Trophoblast cell (in vitro differentiated cells and primary cell): ENCODE results near the gene TEX22.

ENCODE experiments used
- DNase-seq, 2 donors: peaks; one replicate each; pipeline ENCODE4 v3.0.0-alpha.2; 2016
- H2AFZ ChIP-seq: 2 replicates; pipeline ENCODE4 v1.6.1; 2013; ENCODE audit warnings: low read length, moderate library complexity, mild to moderate bottlenecking; ENCODE audit not compliant: insufficient read depth, poor library complexity
- H2AK5ac ChIP-seq: 2 replicates; pipeline ENCODE4 v1.6.1; 2013; ENCODE audit warnings: mild to moderate bottlenecking, low read length
- H2BK120ac ChIP-seq: 2 replicates; pipeline ENCODE4 v1.6.1; 2013; ENCODE audit warnings: low read length, mild to moderate bottlenecking, moderate library complexity; ENCODE audit not compliant: insufficient read depth, poor library complexity
- H2BK12ac ChIP-seq: 2 replicates; pipeline ENCODE4 v1.6.1; 2013; ENCODE audit warnings: mild to moderate bottlenecking, low read length, moderate library complexity
- H2BK5ac ChIP-seq: 2 replicates; pipeline ENCODE4 v1.6.1; 2013; ENCODE audit warnings: low read length, low read depth, moderate library complexity, mild to moderate bottlenecking; ENCODE audit not compliant: poor library complexity
- H3K14ac ChIP-seq: 2 replicates; pipeline ENCODE4 v1.6.1; 2013; ENCODE audit warnings: mild to moderate bottlenecking, low read length
- H3K18ac ChIP-seq: 2 replicates; pipeline ENCODE4 v1.6.1; 2013; ENCODE audit warnings: mild to moderate bottlenecking, low read length
- H3K23ac ChIP-seq: 2 replicates; pipeline ENCODE4 v1.6.1; 2013; ENCODE audit warnings: low read length
- H3K27ac ChIP-seq: 2 replicates; pipeline ENCODE4 v1.5.1; 2013; ENCODE audit warnings: low read depth, mild to moderate bottlenecking, inconsistent platforms, low read length, moderate library complexity
- H3K27me3 ChIP-seq: 2 replicates; pipeline ENCODE4 v1.6.1; 2013; ENCODE audit warnings: inconsistent platforms, mild to moderate bottlenecking, low read length, moderate library complexity; ENCODE audit not compliant: insufficient read depth
- H3K36me3 ChIP-seq, 2 experiments: 1 replicate in 1 of 2; 2 replicates in 1 of 2; pipeline ENCODE4 v1.6.1; 2013; ENCODE audit warnings: low read length in 2 of 2, mild to moderate bottlenecking in 2 of 2, moderate library complexity in 1 of 2; ENCODE audit not compliant: insufficient read depth in 2 of 2, control insufficient read depth in 1 of 2
- H3K4ac ChIP-seq: 2 replicates; pipeline ENCODE4 v1.6.1; 2013; ENCODE audit warnings: low read depth, mild to moderate bottlenecking, low read length, moderate library complexity
- H3K4me1 ChIP-seq, 2 experiments: 1 replicate in 1 of 2; 2 replicates in 1 of 2; pipeline ENCODE4 v1.6.1; 2013; ENCODE audit warnings: low read length in 2 of 2, mild to moderate bottlenecking in 2 of 2, moderate library complexity in 1 of 2; ENCODE audit not compliant: insufficient read depth in 2 of 2, control insufficient read depth in 1 of 2
- H3K4me2 ChIP-seq: 2 replicates; pipeline ENCODE4 v1.6.1; 2013; ENCODE audit warnings: inconsistent platforms, mild to moderate bottlenecking, low read length, moderate library complexity
- H3K4me3 ChIP-seq: 2 replicates; pipeline ENCODE4 v1.5.1; 2013; ENCODE audit warnings: mild to moderate bottlenecking, low read depth, low read length, inconsistent platforms
- H3K79me1 ChIP-seq: one replicate; pipeline ENCODE4 v1.6.1; 2013; ENCODE audit warnings: low read length
- H3K79me2 ChIP-seq: 2 replicates; pipeline ENCODE4 v1.6.1; 2013; ENCODE audit warnings: low read length, mild to moderate bottlenecking; ENCODE audit not compliant: control insufficient read depth, insufficient read depth, poor library complexity
- H3K9ac ChIP-seq: 2 replicates; pipeline ENCODE4 v1.6.1; 2013; ENCODE audit warnings: mild to moderate bottlenecking, low read length
- H3K9me3 ChIP-seq: 2 replicates; pipeline ENCODE4 v1.6.1; 2013; ENCODE audit warnings: low read depth, mild to moderate bottlenecking, control low read depth, inconsistent platforms, low read length; ENCODE audit not compliant: insufficient read depth
- H4K12ac ChIP-seq: 2 replicates; pipeline ENCODE4 v1.6.1; 2013; ENCODE audit warnings: low read depth, mild to moderate bottlenecking, low read length, moderate library complexity
- H4K8ac ChIP-seq: 2 replicates; pipeline ENCODE4 v1.6.1; 2013; ENCODE audit warnings: low read depth, mild to moderate bottlenecking, low read length, moderate library complexity
- H4K91ac ChIP-seq: one replicate; pipeline ENCODE4 v1.6.1; 2013; ENCODE audit warnings: low read depth, mild to moderate bottlenecking, low read length, moderate library complexity
- WGBS: extraction: QIAGEN DNeasy Blood & Tissue Kit; methylation state at CpG from one replicate; pipeline ENCODE4 v1.1.7; 2013; ENCODE audit warnings: missing lambda C conversion rate; ENCODE audit not compliant: insufficient read length, insufficient coverage; ENCODE audit errors: extremely low coverage; 5-methylcytosine and 5-hydroxymethylcytosine counted together

The TEX22 gene

GRCh38 chr14:105415481-105416428, 17.4 kb downstream of the TEX22 start:
- peaks cover 11% of the 10 kb centered on the region for H3K79me1 ChIP-seq
- no peak overlapping the region for H3K4me2 ChIP-seq
- no peak for DNase-seq
- H4K12ac ChIP-seq: no peak overlapping the region
- H3K4me3 ChIP-seq: no peak overlapping the region
- no CpG with 5 or more reads among the region's 25 CpGs for WGBS
- H3K79me2 ChIP-seq: peaks cover 9% of the 10 kb centered on the region
- peaks cover 13 to 19% of the 10 kb centered on the region in 2 experiments for H3K4me1 ChIP-seq
- H3K9ac ChIP-seq: no peak overlapping the region
- no peak overlapping the region for H2BK5ac ChIP-seq
- no peak overlapping the region for H3K18ac ChIP-seq
- H3K36me3 ChIP-seq: no peaks in the 10 kb centered on the region
- no peak overlapping the region for H4K91ac ChIP-seq
- no peak overlapping the region for H2AFZ ChIP-seq
- H3K14ac ChIP-seq: no peak overlapping the region
- H3K23ac ChIP-seq: no peak overlapping the region
- H3K9me3 ChIP-seq: peaks cover 7% of the 10 kb centered on the region
- no peak overlapping the region for H2AK5ac ChIP-seq
- H2BK12ac ChIP-seq: no peak overlapping the region
- H3K4ac ChIP-seq: no peak overlapping the region
- H4K8ac ChIP-seq: no peak overlapping the region
- no peak overlapping the region for H2BK120ac ChIP-seq
- peaks cover 8% of the 10 kb centered on the region for H3K27me3 ChIP-seq
- no peak overlapping the region for H3K27ac ChIP-seq

DNA sequence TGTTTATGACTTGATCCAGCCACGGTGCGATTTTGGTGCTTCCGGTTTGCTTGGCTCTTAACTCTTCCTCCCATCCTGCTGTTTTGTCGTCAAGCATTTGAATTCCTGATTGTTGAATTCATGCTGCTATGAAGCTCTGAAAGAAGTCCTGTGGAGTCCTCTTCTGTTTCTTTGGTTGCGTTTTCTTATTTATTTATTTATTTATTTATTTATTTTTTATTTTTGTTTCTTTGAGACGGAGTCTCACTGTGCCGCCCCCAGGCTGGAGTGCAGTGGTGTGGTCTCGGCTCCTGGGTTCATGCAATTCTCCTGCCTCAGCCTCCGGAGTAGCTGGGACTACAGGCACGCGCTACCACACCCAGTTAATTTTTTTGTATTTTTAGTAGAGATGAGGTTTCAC, 18.3 kb downstream of the TEX22 start:
- no peak overlapping the region for H3K27ac ChIP-seq
- H2AK5ac ChIP-seq: no peak overlapping the region
- no peak overlapping the region for H2BK120ac ChIP-seq
- H4K8ac ChIP-seq: no peak overlapping the region
- H3K79me2 ChIP-seq: peaks cover 9% of the 10 kb centered on the region
- H3K9me3 ChIP-seq: peaks cover 5% of the 10 kb centered on the region
- H3K79me1 ChIP-seq: peaks cover 11% of the 10 kb centered on the region
- no peak overlapping the region for H2BK12ac ChIP-seq
- H3K18ac ChIP-seq: no peak overlapping the region
- H3K4me3 ChIP-seq: no peak overlapping the region
- H3K23ac ChIP-seq: no peak overlapping the region
- DNase-seq: no peak
- no peaks in the 10 kb centered on the region for H3K36me3 ChIP-seq
- no peak overlapping the region for H3K14ac ChIP-seq
- H3K4me2 ChIP-seq: no peak overlapping the region
- H2AFZ ChIP-seq: no peak overlapping the region
- peaks cover 5% of the 10 kb centered on the region for H3K27me3 ChIP-seq
- no peak overlapping the region for H3K9ac ChIP-seq
- H3K4ac ChIP-seq: no peak overlapping the region
- no CpG with 5 or more reads among the region's 11 CpGs for WGBS
- H4K91ac ChIP-seq: no peak overlapping the region
- H3K4me1 ChIP-seq: peaks cover 16 to 21% of the 10 kb centered on the region in 2 experiments
- no peak overlapping the region for H4K12ac ChIP-seq
- H2BK5ac ChIP-seq: no peak overlapping the region

GRCh38 chr14:105417690-105418121, 19.4 kb downstream of the TEX22 start:
- H2AK5ac ChIP-seq: no peak overlapping the region
- H3K4me3 ChIP-seq: no peak overlapping the region
- H3K4me2 ChIP-seq: no peak overlapping the region
- H3K23ac ChIP-seq: no peak overlapping the region
- no peaks in the 10 kb centered on the region for H3K36me3 ChIP-seq
- no peak overlapping the region for H2BK12ac ChIP-seq
- no CpG with 5 or more reads among the region's 3 CpGs for WGBS
- H3K18ac ChIP-seq: no peak overlapping the region
- peaks cover 11% of the 10 kb centered on the region for H3K79me1 ChIP-seq
- H4K91ac ChIP-seq: no peak overlapping the region
- no peak overlapping the region for H3K27ac ChIP-seq
- no peak overlapping the region for H2BK120ac ChIP-seq
- H2BK5ac ChIP-seq: no peak overlapping the region
- H3K27me3 ChIP-seq: peaks cover 3% of the 10 kb centered on the region
- H4K12ac ChIP-seq: no peak overlapping the region
- H3K4me1 ChIP-seq: peaks cover 18 to 28% of the 10 kb centered on the region in 2 experiments
- H3K9ac ChIP-seq: no peak overlapping the region
- H3K4ac ChIP-seq: no peak overlapping the region
- peaks cover 4% of the 10 kb centered on the region for H3K9me3 ChIP-seq
- no peak overlapping the region for H3K14ac ChIP-seq
- no peak for DNase-seq
- no peak overlapping the region for H2AFZ ChIP-seq
- H3K79me2 ChIP-seq: peaks cover 9% of the 10 kb centered on the region
- no peak overlapping the region for H4K8ac ChIP-seq

- Histone ChIP-seq H3K23ac (no peak overlapping the region), H2BK5ac (no peak overlapping the region), H3K27ac (no peak overlapping the region), H4K12ac (peak overlapping the region; percentile 89), H3K79me2 (peaks cover 9% of the 10 kb centered on the region), H2AK5ac (no peak overlapping the region), H3K79me1 (peaks cover 11% of the 10 kb centered on the region), H3K9ac (no peak overlapping the region), H2BK12ac (no peak overlapping the region), H3K36me3 (no peaks in the 10 kb centered on the region), H3K4me3 (no peak overlapping the region), H3K14ac (peak overlapping the region; percentile 87), H2AFZ (peak overlapping the region; percentile 87), H3K9me3 (peaks cover 4% of the 10 kb centered on the region), H4K8ac (peak overlapping the region; percentile 96), H2BK120ac (no peak overlapping the region), H3K4me1 (peaks cover 20 to 29% of the 10 kb centered on the region in 2 experiments), H3K18ac (no peak overlapping the region), H3K27me3 (peaks cover 3% of the 10 kb centered on the region), H3K4ac (no peak overlapping the region), H3K4me2 (peak overlapping the region; percentile 70), H4K91ac (peak overlapping the region; percentile 80)
- DNase-seq: no peak
- no CpG with 5 or more reads among the region's 19 CpGs for WGBS
Measured at GRCh38 chr14:105418269-105419194, 20.2 kb downstream of the TEX22 start.
